ENCODE results near the gene LPAR2.

Gene LPAR2

DNA sequence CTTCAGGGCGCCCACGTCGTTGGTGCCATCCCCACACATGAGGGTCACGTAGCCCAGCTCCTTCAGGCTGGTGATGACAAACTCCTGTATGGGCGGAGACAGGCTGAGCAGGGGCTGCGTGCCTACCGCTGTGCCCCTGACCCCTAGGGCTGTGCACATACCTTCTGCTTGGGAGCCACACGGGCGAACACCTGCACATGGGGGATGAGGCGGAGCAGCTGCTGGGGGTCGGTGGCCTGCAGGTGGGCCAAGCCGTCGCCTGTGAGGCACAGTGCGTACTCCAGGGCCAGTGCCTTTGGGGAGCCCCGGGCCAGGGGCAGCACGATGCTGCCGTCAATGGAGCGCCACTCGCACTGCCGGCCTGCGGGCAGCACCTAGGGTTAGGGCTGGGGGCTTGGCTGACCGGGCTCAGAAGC, 21.6 kb upstream of the LPAR2 start:
- POLR2A ChIA-PET: no interaction called here
- TF ChIP-seq HDGF (IDR thresholded peaks at IDR 0.05; ENCODE audit: borderline replicate concordance) (no peak), CTBP1 (IDR thresholded peaks at IDR 0.05; ENCODE audit: borderline replicate concordance) (no peak), ELF4 (IDR thresholded peaks at IDR 0.05) (no peak), BHLHE40 (IDR thresholded peaks at IDR 0.05; ENCODE audit: borderline replicate concordance) (no peak), L3MBTL2 (conservative IDR thresholded peaks at IDR 0.05) (no peak), TARDBP (IDR thresholded peaks at IDR 0.05) (no peak)
- CTCF ChIA-PET: interaction anchor here (1.3 kb wide), 1 partner anchor 95 kb away, joined by 5 read pairs; no protein-coding TSS in a partner anchor
- no peak for DNase-seq (ENCODE audit: extremely low spot score)

DNA sequence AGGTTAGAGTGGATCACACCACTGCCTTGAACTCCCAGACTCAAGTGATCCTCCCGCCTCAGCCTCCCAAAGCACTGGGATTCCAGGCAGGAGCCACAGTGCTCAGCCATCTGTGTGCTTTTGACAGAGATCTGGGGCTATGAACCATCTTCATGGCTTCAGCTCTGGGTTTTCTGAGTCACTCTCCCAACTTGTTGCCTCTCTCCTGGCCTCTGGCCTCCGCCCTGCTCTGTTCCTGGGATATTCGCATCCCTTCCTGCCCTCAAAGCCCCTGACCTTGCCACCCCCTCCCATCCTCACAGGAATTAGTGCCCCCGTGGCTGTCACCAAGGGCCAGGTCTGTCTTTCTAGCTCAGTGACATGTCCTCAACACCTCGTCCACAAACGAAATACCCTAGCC, 21.1 kb upstream of the LPAR2 start:
- DNase-seq (ENCODE audit: extremely low spot score): no peak
- TF ChIP-seq TARDBP (IDR thresholded peaks at IDR 0.05) (no peak), ELF4 (IDR thresholded peaks at IDR 0.05) (no peak), SUZ12 (IDR thresholded peaks at IDR 0.05) (no peak), SP1 (IDR thresholded peaks at IDR 0.05) (no peak), FOXA1 (IDR thresholded peaks at IDR 0.05) (no peak)
- CTCF ChIA-PET: interaction anchor here (1.3 kb wide), 1 partner anchor 95 kb away, joined by 5 read pairs; no protein-coding TSS in a partner anchor
- POLR2A ChIA-PET: no interaction called here

- TF ChIP-seq ELF4 (IDR thresholded peaks at IDR 0.05): no peak
- TF ChIP-seq ZNF384 (IDR thresholded peaks at IDR 0.05): no peak
- no peak for TF ChIP-seq LEF1 (IDR thresholded peaks at IDR 0.05; ENCODE audit: borderline replicate concordance)
- TF ChIP-seq FOXA1 (IDR thresholded peaks at IDR 0.05): no peak
- TF ChIP-seq FOXK2 (IDR thresholded peaks at IDR 0.05): no peak
- TF ChIP-seq PKNOX1 (IDR thresholded peaks at IDR 0.05): no peak
- no peak for TF ChIP-seq L3MBTL2 (conservative IDR thresholded peaks at IDR 0.05)
- TF ChIP-seq NFRKB (IDR thresholded peaks at IDR 0.05): no peak
- TF ChIP-seq BHLHE40 (IDR thresholded peaks at IDR 0.05; ENCODE audit: borderline replicate concordance): no peak
- TF ChIP-seq SP1 (IDR thresholded peaks at IDR 0.05): no peak
- TF ChIP-seq HDGF (IDR thresholded peaks at IDR 0.05; ENCODE audit: borderline replicate concordance): no peak
- no peak for TF ChIP-seq FOXM1 (IDR thresholded peaks at IDR 0.05; ENCODE audit: borderline replicate concordance)
- TF ChIP-seq ARNT (IDR thresholded peaks at IDR 0.05): no peak
- no peak for TF ChIP-seq TARDBP (IDR thresholded peaks at IDR 0.05)
- ChIA-PET CTCF (no interaction called here), POLR2A (no interaction called here)
- DNase-seq (ENCODE audit: extremely low spot score): no peak
Measured at GRCh38 chr19:19647037-19647835, 19.2 kb upstream of the LPAR2 start.

GRCh38 chr19:19645233-19645870, 17.3 kb upstream of the LPAR2 start:
- CTCF ChIA-PET: interaction anchor here (1.9 kb wide), 1 partner anchor 92 kb away, joined by 4 read pairs; no protein-coding TSS in a partner anchor
- no peak for DNase-seq (ENCODE audit: extremely low spot score)
- POLR2A ChIA-PET: interaction anchor here (1.3 kb wide), 1 partner anchor 13 kb away, joined by 3 read pairs; no protein-coding TSS in a partner anchor
- TF ChIP-seq BHLHE40 (IDR thresholded peaks at IDR 0.05; ENCODE audit: borderline replicate concordance): no peak
- TF ChIP-seq FOXK2 (IDR thresholded peaks at IDR 0.05): no peak
- no peak for TF ChIP-seq CTBP1 (IDR thresholded peaks at IDR 0.05; ENCODE audit: borderline replicate concordance)
- no peak for TF ChIP-seq SP1 (IDR thresholded peaks at IDR 0.05)
- no peak for TF ChIP-seq TARDBP (IDR thresholded peaks at IDR 0.05)

DNA sequence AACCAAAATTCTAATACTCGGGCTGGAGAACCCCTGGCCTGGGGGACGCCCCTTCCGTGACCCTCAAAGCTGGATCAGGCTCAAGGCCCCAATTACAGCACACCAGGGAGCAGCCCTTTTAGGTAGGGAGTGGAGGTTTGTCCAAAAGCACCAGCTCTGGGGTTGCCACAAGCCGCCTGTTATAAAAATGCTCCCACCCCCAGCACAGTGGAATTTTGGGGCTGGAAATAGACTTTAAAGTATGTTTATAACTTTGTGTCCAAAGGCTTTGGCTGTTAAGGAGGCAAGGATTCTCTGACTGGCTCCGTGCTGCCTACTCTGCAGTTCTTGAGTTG, 16.0 kb upstream of the LPAR2 start:
- no peak for DNase-seq (ENCODE audit: extremely low spot score)
- ChIA-PET CTCF (interaction anchor here (0.7 to 1.9 kb wide), 5 partner anchors 8 to 114 kb away, joined by 3 to 6 read pairs (median 5); no protein-coding TSS in a partner anchor), POLR2A (no interaction called here)
- TF ChIP-seq TARDBP (IDR thresholded peaks at IDR 0.05) (no peak), FOXA1 (IDR thresholded peaks at IDR 0.05) (no peak), ELF4 (IDR thresholded peaks at IDR 0.05) (no peak), NFRKB (IDR thresholded peaks at IDR 0.05) (no peak), LEF1 (IDR thresholded peaks at IDR 0.05; ENCODE audit: borderline replicate concordance) (no peak), FOXM1 (IDR thresholded peaks at IDR 0.05; ENCODE audit: borderline replicate concordance) (no peak), L3MBTL2 (conservative IDR thresholded peaks at IDR 0.05) (no peak), SUZ12 (IDR thresholded peaks at IDR 0.05) (no peak), PKNOX1 (IDR thresholded peaks at IDR 0.05) (no peak), ZNF384 (IDR thresholded peaks at IDR 0.05) (no peak), ARNT (IDR thresholded peaks at IDR 0.05) (no peak), BHLHE40 (IDR thresholded peaks at IDR 0.05; ENCODE audit: borderline replicate concordance) (no peak), HDGF (IDR thresholded peaks at IDR 0.05; ENCODE audit: borderline replicate concordance) (no peak), CTBP1 (IDR thresholded peaks at IDR 0.05; ENCODE audit: borderline replicate concordance) (no peak), FOXK2 (IDR thresholded peaks at IDR 0.05) (no peak), SP1 (IDR thresholded peaks at IDR 0.05) (no peak)

DNA sequence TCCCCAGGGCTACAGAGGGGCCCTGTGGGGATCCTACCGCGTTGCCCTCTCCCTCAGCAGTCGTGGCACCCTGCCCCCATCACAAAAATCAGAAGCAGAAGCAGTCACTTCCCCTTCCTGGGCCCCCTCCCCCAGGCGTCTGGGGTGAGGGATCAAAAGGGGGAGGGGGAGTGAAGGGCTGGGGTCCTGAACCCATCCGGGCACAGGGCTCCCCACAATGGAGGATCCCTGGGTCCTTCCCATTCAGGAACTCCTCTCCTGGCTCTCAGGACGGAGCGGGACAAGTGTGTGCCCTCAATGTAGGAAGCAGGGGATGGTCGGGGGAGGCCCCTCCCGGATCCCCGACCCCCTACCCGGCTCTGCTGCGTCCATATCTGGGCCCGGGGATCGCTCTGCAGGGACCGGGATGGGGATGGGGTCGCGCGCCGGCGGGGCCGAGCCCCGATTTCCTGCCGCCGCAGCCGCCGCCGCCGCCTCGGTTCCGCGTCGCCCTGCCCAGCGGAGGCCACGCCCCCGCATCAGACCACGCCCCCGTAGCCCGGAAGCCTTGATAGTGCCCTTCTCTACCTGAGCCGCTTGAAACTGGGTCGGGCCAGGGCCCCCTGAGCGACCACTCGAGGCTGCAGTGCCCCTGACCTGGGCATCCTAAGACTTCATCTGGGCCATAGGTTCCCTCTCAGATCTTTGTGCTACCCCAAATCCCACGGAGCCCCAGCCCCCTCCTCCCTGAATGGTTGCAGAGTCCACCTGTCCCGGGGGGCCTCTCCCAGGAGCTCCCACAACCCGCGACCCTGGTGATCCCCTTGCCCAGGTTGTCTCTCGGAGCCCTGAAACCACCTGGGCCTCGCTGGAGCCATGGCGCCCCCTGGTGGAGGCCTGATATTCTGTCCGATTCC, 15.4 kb upstream of the LPAR2 start, which contains the start of gene GMIP:
TSS of gene GMIP (minus strand) at position 500 of the 896 bp plus-strand sequence. CDS start at position 372, 128 bp downstream.
- DNase-seq (ENCODE audit: extremely low spot score): peak; percentile 82
- TF ChIP-seq ZNF384 (IDR thresholded peaks at IDR 0.05) (no peak), BHLHE40 (IDR thresholded peaks at IDR 0.05; ENCODE audit: borderline replicate concordance) (no peak), FOXK2 (IDR thresholded peaks at IDR 0.05) (no peak), SP1 (IDR thresholded peaks at IDR 0.05) (no peak), CTBP1 (IDR thresholded peaks at IDR 0.05; ENCODE audit: borderline replicate concordance) (no peak), PKNOX1 (IDR thresholded peaks at IDR 0.05) (no peak), FOXM1 (IDR thresholded peaks at IDR 0.05; ENCODE audit: borderline replicate concordance) (no peak), NFRKB (IDR thresholded peaks at IDR 0.05) (no peak), TARDBP (IDR thresholded peaks at IDR 0.05) (no peak), SUZ12 (IDR thresholded peaks at IDR 0.05) (no peak), ARNT (IDR thresholded peaks at IDR 0.05) (no peak), ELF4 (IDR thresholded peaks at IDR 0.05) (no peak), FOXA1 (IDR thresholded peaks at IDR 0.05) (no peak), LEF1 (IDR thresholded peaks at IDR 0.05; ENCODE audit: borderline replicate concordance) (no peak), HDGF (IDR thresholded peaks at IDR 0.05; ENCODE audit: borderline replicate concordance) (no peak), L3MBTL2 (conservative IDR thresholded peaks at IDR 0.05) (no peak)
- ChIA-PET CTCF (interaction anchor here (0.6 to 1.9 kb wide), 6 partner anchors 9 to 124 kb away, joined by 3 to 6 read pairs (median 4); no protein-coding TSS in a partner anchor), POLR2A (no interaction called here)

Measured in HEK293T (cell line).